K562 (cell line): ENCODE measurements around the gene PI4KA. TPM values are rescaled to one million over a fixed set of nuclear protein-coding genes. Genes with fewer than 3 reads are reported as not detected.

ENCODE experiments used
- CBX3 ChIP-seq, 2 experiments: IDR thresholded peaks; 1 replicate in 1 of 2; 2 replicates in 1 of 2; pipeline ENCODE4 v1.6.1; 2012; ENCODE audit warnings: inconsistent platforms in 2 of 2, low read length in 2 of 2, borderline replicate concordance in 1 of 2, control low read depth in 1 of 2
- CEBPG ChIP-seq, 3 experiments: fragments of 200-800 bp in 1 of 3; sonication (Bioruptor generic) in 1 of 3; sonication (generic) in 1 of 3; formaldehyde crosslinking in 1 of 3; IDR thresholded peaks in 2 of 3; conservative IDR thresholded peaks in 1 of 3; 2 replicates each; pipeline versions ENCODE4 v1.6.1 to v1.8.0; 2016 to 2022; ENCODE audit warnings: missing compliant biosample characterization in 2 of 3, missing genetic modification characterization in 2 of 3, mild to moderate bottlenecking in 1 of 3, missing genetic modification reagents in 1 of 3
- E2F3 ChIP-seq: fragments of 250-450 bp; sonication (Bioruptor Pico); IDR thresholded peaks from 2 replicates; pipeline ENCODE4 v1.4.0; 2020; ENCODE audit warnings: mild to moderate bottlenecking
- ETS1 ChIP-seq: conservative IDR thresholded peaks from 2 replicates; pipeline ENCODE4 v1.6.1; 2011; ENCODE audit warnings: low read depth, mild to moderate bottlenecking, low read length; ENCODE audit not compliant: control insufficient read depth
- FOXJ3 ChIP-seq: sonication (generic); formaldehyde crosslinking; IDR thresholded peaks from 2 replicates; pipeline ENCODE4 v1.4.0; 2020; ENCODE audit warnings: mild to moderate bottlenecking, missing genetic modification reagents
- HMBOX1 ChIP-seq: sonication (generic); IDR thresholded peaks from 2 replicates; pipeline ENCODE4 v1.6.1; 2016
- NR2C1 ChIP-seq, 2 experiments: fragments of 450-650 bp; IDR thresholded peaks; 2 replicates each; pipeline ENCODE4 v1.6.1; 2017; ENCODE audit warnings: mild to moderate bottlenecking in 2 of 2, antibody characterized with exemption in 1 of 2, inconsistent platforms in 1 of 2, missing compliant biosample characterization in 1 of 2, missing genetic modification characterization in 1 of 2
- POLR2B ChIP-seq: fragments of 450-650 bp; IDR thresholded peaks from 2 replicates; pipeline ENCODE4 v1.6.1; 2018; ENCODE audit warnings: low read depth; ENCODE audit not compliant: partially characterized antibody
- SMAD4 ChIP-seq: fragments of 250-450 bp; sonication (Bioruptor Pico); conservative IDR thresholded peaks from 2 replicates; pipeline ENCODE4 v1.8.0; 2021; ENCODE audit warnings: inconsistent platforms, mild to moderate bottlenecking, moderate library complexity
- SUPT5H ChIP-seq: fragments of 450-650 bp; IDR thresholded peaks from 2 replicates; pipeline ENCODE4 v1.6.1; 2016
- TBL1XR1 ChIP-seq, 2 experiments: IDR thresholded peaks; 2 replicates each; pipeline ENCODE4 v1.6.1; 2012; ENCODE audit warnings: improper control_type of control experiment in 2 of 2, low read length in 2 of 2, mild to moderate bottlenecking in 1 of 2
- TCF7L2 ChIP-seq: fragments of 150-350 bp; IDR thresholded peaks from 2 replicates; pipeline ENCODE4 v1.6.1; 2016; ENCODE audit warnings: low read depth, mild to moderate bottlenecking, low read length, moderate library complexity
- WHSC1 ChIP-seq: IDR thresholded peaks from one replicate; pipeline ENCODE4 v1.6.1; 2012; ENCODE audit warnings: low read length, control low read depth, inconsistent platforms
- ZFX ChIP-seq: sonication (generic); formaldehyde crosslinking; IDR thresholded peaks from 2 replicates; pipeline ENCODE4 v1.8.0; 2022; ENCODE audit warnings: mild to moderate bottlenecking, missing genetic modification reagents, moderate library complexity
- ZNF133 ChIP-seq: fragments of 250-450 bp; sonication (Bioruptor Pico); IDR thresholded peaks from 2 replicates; pipeline ENCODE4 v1.4.0; 2020; ENCODE audit warnings: mild to moderate bottlenecking
- ZNF263 ChIP-seq: sonication (generic); formaldehyde crosslinking; IDR thresholded peaks from 2 replicates; pipeline ENCODE4 v1.8.0; 2022; ENCODE audit warnings: mild to moderate bottlenecking, missing genetic modification reagents, borderline replicate concordance
- ZNF778 ChIP-seq: fragments of 450-650 bp; formaldehyde crosslinking; IDR thresholded peaks from 2 replicates; pipeline ENCODE4 v1.4.0; 2020; ENCODE audit warnings: mild to moderate bottlenecking, moderate library complexity
- polyA plus RNA-seq, 8 experiments: library from polyadenylated mRNA; depleted of rRNA in 4 of 8; stranded (reverse) in 5 of 8; unstranded in 3 of 8; fragments of >200 nt; fragmentation: Nextera tagmentation in 2 of 8; fragmentation: Illumina TruSeq in 1 of 8; extraction: Ambion mirVana in 2 of 8; extraction: Trizol in 1 of 8; gene quantifications; 2 replicates each; pipeline versions ENCODE4 v1.2.1 to v1.2.3, GENCODE V29; 2011 to 2014; ENCODE audit warnings: inconsistent platforms in 1 of 8, missing spikeins in 1 of 8
- total RNA-seq, 7 experiments: library from RNA; depleted of rRNA in 6 of 7; stranded (reverse); fragments of >200 nt in 6 of 7; fragmentation: Illumina TruSeq in 2 of 7; extraction: Trizol in 2 of 7; gene quantifications; 2 replicates each; pipeline versions ENCODE4 v1.2.1 to v1.2.3, GENCODE V29; 2011 to 2021; ENCODE audit warnings: low replicate concordance in 1 of 7
- TF ChIP-seq, protein P1 (sequence below), 3 experiments: fragments of 200-800 bp in 1 of 3; sonication (Bioruptor generic) in 1 of 3; sonication (generic) in 1 of 3; formaldehyde crosslinking in 1 of 3; IDR thresholded peaks; 2 replicates each; pipeline versions ENCODE4 v1.6.1 to v1.8.0; 2016 to 2022; ENCODE audit warnings: mild to moderate bottlenecking in 2 of 3, missing compliant biosample characterization in 2 of 3, missing genetic modification characterization in 2 of 3, missing genetic modification reagents in 1 of 3
- TF ChIP-seq, protein P2 (sequence below): fragments of 250-450 bp; sonication (Bioruptor Pico); IDR thresholded peaks from 2 replicates; pipeline ENCODE4 v1.8.0; 2021; ENCODE audit warnings: moderate library complexity, mild to moderate bottlenecking, inconsistent platforms
- TF ChIP-seq, protein P3 (sequence below), 3 experiments: IDR thresholded peaks in 2 of 3; conservative IDR thresholded peaks in 1 of 3; 2 replicates each; pipeline ENCODE4 v1.5.1; 2011 to 2012; ENCODE audit warnings: low read length in 3 of 3, mild to moderate bottlenecking in 3 of 3, control low read depth in 2 of 3, improper control_type of control experiment in 1 of 3, inconsistent platforms in 1 of 3, low read depth in 1 of 3, mixed read lengths in 1 of 3, moderate library complexity in 1 of 3; ENCODE audit not compliant: insufficient read depth in 2 of 3

The PI4KA gene
- total and polyA plus RNA-seq, 9 of the 15 experiments (the other 6 are each of a cell fraction or from before 2014, with no cell fraction given), result 7.3 to 187 (median 84.7) TPM

GRCh38 chr22:20811971-20812660 lies 46.5 kb downstream of the PI4KA start (continued):
- TF ChIP-seq ETS1 (no peak), ZFX (no peak), HMBOX1 (no peak), SUPT5H (0 out of 2 replicates have a peak, but pooled peaks have one; percentile 12), WHSC1 (peak; percentile 41), NR2C1 (IDR thresholded peaks at IDR 0.05) (no peak), NR2C1 (tag; IDR thresholded peaks at IDR 0.05) (0 out of 2 replicates have a peak, but pooled peaks have one; percentile 7), FOXJ3 (CRISPR knock-in tag) (0 out of 2 replicates have a peak, but pooled peaks have one; percentile 40), POLR2B (peak; percentile 20), TCF7L2 (no peak), ZNF263 (CRISPR knock-in tag) (no peak), CBX3 (IDR thresholded peaks at IDR 0.05; ENCODE audit: borderline replicate concordance in 1 of 2, low read length in 2 of 2) (no peak), E2F3 (CRISPR knock-in tag) (no peak), CEBPG (CRISPR knock-in tag; IDR thresholded peaks at IDR 0.05) (peak; percentile 43), CEBPG (tag; conservative IDR thresholded peaks at IDR 0.05 in 1 of 2, IDR thresholded peaks at IDR 0.05 in 1 of 2) (no peak; a peak in 1 of 4 replicates), TBL1XR1 (IDR thresholded peaks at IDR 0.05; ENCODE audit: low read length in 2 of 2) (no peak), SMAD4 (CRISPR knock-in tag) (no peak), ZNF133 (no peak), ZNF778 (no peak)
- TF ChIP-seq, protein P1, sequence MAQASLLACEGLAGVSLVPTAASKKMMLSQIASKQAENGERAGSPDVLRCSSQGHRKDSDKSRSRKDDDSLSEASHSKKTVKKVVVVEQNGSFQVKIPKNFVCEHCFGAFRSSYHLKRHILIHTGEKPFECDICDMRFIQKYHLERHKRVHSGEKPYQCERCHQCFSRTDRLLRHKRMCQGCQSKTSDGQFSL (CRISPR knock-in tag; IDR thresholded peaks at IDR 0.05), result no peak
- TF ChIP-seq, protein P1 (tag; IDR thresholded peaks at IDR 0.05), result 0 out of 4 replicates have a peak, but pooled peaks of 1 of the 2 experiments have one; percentile 58
- TF ChIP-seq, protein P2, sequence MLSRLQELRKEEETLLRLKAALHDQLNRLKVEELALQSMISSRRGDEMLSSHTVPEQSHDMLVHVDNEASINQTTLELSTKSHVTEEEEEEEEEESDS (CRISPR knock-in tag), result no peak
- TF ChIP-seq, protein P3, sequence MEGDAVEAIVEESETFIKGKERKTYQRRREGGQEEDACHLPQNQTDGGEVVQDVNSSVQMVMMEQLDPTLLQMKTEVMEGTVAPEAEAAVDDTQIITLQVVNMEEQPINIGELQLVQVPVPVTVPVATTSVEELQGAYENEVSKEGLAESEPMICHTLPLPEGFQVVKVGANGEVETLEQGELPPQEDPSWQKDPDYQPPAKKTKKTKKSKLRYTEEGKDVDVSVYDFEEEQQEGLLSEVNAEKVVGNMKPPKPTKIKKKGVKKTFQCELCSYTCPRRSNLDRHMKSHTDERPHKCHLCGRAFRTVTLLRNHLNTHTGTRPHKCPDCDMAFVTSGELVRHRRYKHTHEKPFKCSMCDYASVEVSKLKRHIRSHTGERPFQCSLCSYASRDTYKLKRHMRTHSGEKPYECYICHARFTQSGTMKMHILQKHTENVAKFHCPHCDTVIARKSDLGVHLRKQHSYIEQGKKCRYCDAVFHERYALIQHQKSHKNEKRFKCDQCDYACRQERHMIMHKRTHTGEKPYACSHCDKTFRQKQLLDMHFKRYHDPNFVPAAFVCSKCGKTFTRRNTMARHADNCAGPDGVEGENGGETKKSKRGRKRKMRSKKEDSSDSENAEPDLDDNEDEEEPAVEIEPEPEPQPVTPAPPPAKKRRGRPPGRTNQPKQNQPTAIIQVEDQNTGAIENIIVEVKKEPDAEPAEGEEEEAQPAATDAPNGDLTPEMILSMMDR (IDR thresholded peaks at IDR 0.05 in 2 of 3, conservative IDR thresholded peaks at IDR 0.05 in 1 of 3; ENCODE audit: insufficient read depth in 2 of 3, low read depth in 1 of 3, low read length in 3 of 3), result no peak
